ENCODE measurements around the gene DBN1.
"Not testable (repeated sequence)": the region's sequence is repeated elsewhere in the genome, so short reads cannot be mapped to it uniquely, and the experiment has no call there.

The DBN1 gene

GRCh38 chr5:177490992-177491391 lies 17.6 kb upstream of the DBN1 start:
- no peak for DNase-seq (ENCODE audit: low read depth in 2 of 2)

GRCh38 chr5:177490311-177490991 lies 17.0 kb upstream of the DBN1 start:
- no peak for DNase-seq (ENCODE audit: low read depth in 2 of 2)

- DNase-seq (ENCODE audit: low read depth in 2 of 2), result no peak
Observed at GRCh38 chr5:177489119-177489716, 15.8 kb upstream of the DBN1 start.

GRCh38 chr5:177487975-177488374 lies 14.5 kb upstream of the DBN1 start:
- DNase-seq (ENCODE audit: low read depth in 2 of 2), result no peak

- DNase-seq (ENCODE audit: low read depth in 2 of 2), result no peak
Observed at GRCh38 chr5:177487144-177487543, 13.7 kb upstream of the DBN1 start.

GRCh38 chr5:177486256-177486655 lies 12.8 kb upstream of the DBN1 start:
- DNase-seq (ENCODE audit: low read depth in 2 of 2), result no peak

- not testable (repeated sequence) for DNase-seq (ENCODE audit: low read depth in 2 of 2)
Observed at GRCh38 chr5:177485753-177486152, 12.3 kb upstream of the DBN1 start.

GRCh38 chr5:177484902-177485549 lies 11.6 kb upstream of the DBN1 start:
- no peak for DNase-seq (ENCODE audit: low read depth in 2 of 2)

GRCh38 chr5:177483994-177484901 lies 10.8 kb upstream of the DBN1 start:
- DNase-seq (ENCODE audit: low read depth in 2 of 2), result no peak

GRCh38 chr5:177483042-177483441 lies 9.6 kb upstream of the DBN1 start:
- DNase-seq (ENCODE audit: low read depth in 2 of 2), result no peak

- DNase-seq (ENCODE audit: low read depth in 2 of 2), result no peak
Observed at GRCh38 chr5:177482359-177482795, 8.9 kb upstream of the DBN1 start.

GRCh38 chr5:177479774-177480173 lies 6.3 kb upstream of the DBN1 start:
- no peak for DNase-seq (ENCODE audit: low read depth in 2 of 2)

- DNase-seq (ENCODE audit: low read depth in 2 of 2), result no peak
Observed at GRCh38 chr5:177478711-177479646, 5.5 kb upstream of the DBN1 start.

GRCh38 chr5:177477701-177478477 lies 4.5 kb upstream of the DBN1 start:
- DNase-seq (ENCODE audit: low read depth in 2 of 2), result no peak

GRCh38 chr5:177476531-177477233 lies 3.2 kb upstream of the DBN1 start:
- DNase-seq (ENCODE audit: low read depth in 2 of 2), result no peak

- no peak for DNase-seq (ENCODE audit: low read depth in 2 of 2)
Observed at GRCh38 chr5:177475563-177476427, 2.4 kb upstream of the DBN1 start.

GRCh38 chr5:177474846-177475562 lies 1.6 kb upstream of the DBN1 start:
- no peak for DNase-seq (ENCODE audit: low read depth in 2 of 2)

- DNase-seq (ENCODE audit: low read depth in 2 of 2), result no peak
Observed at GRCh38 chr5:177474002-177474476, 605 bp upstream of the DBN1 start.

Data from activated CD4-positive, alpha-beta T cell treated with anti-CD3 and anti-CD28 coated beads for 24 hours (primary cell).